Nephron progenitor cell (in vitro differentiated cells): ENCODE data around the gene NKX2-1.

ENCODE experiments used
- DNase-seq: peaks from one replicate; pipeline ENCODE4 v3.0.0; 2021
- H3K27ac Mint-ChIP-seq: 2 replicates; pipeline ENCODE4 v1.8.0; 2021; ENCODE audit warnings: mild to moderate bottlenecking, moderate library complexity, mixed read lengths
- H3K27me3 Mint-ChIP-seq: 2 replicates; pipeline ENCODE4 v1.8.0; 2021; ENCODE audit warnings: mild to moderate bottlenecking, low read depth, mixed read lengths; ENCODE audit not compliant: poor library complexity
- H3K36me3 Mint-ChIP-seq: 2 replicates; pipeline ENCODE4 v1.8.0; 2021; ENCODE audit warnings: low read depth, mixed read lengths
- H3K4me1 Mint-ChIP-seq: 2 replicates; pipeline ENCODE4 v1.8.0; 2021; ENCODE audit warnings: mixed read lengths
- H3K4me3 Mint-ChIP-seq: 2 replicates; pipeline ENCODE4 v1.8.0; 2021; ENCODE audit warnings: mild to moderate bottlenecking, moderate library complexity, mixed read lengths
- H3K9me3 Mint-ChIP-seq: 2 replicates; pipeline ENCODE4 v1.8.0; 2021; ENCODE audit warnings: mild to moderate bottlenecking, moderate library complexity, mixed read lengths
- TF ChIP-seq, protein P1 (sequence below): fragments of 200-600 bp; sonication (generic); IDR thresholded peaks from 2 replicates; pipeline ENCODE4 v1.5.0; 2021; ENCODE audit warnings: antibody characterized with exemption

Gene NKX2-1

GRCh38 chr14:36502558-36503508, 17.2 kb downstream of the NKX2-1 start:
- no peak overlapping the region for H3K27ac Mint-ChIP-seq
- H3K9me3 Mint-ChIP-seq: peaks cover 3% of the 10 kb centered on the region
- TF ChIP-seq, protein P1, sequence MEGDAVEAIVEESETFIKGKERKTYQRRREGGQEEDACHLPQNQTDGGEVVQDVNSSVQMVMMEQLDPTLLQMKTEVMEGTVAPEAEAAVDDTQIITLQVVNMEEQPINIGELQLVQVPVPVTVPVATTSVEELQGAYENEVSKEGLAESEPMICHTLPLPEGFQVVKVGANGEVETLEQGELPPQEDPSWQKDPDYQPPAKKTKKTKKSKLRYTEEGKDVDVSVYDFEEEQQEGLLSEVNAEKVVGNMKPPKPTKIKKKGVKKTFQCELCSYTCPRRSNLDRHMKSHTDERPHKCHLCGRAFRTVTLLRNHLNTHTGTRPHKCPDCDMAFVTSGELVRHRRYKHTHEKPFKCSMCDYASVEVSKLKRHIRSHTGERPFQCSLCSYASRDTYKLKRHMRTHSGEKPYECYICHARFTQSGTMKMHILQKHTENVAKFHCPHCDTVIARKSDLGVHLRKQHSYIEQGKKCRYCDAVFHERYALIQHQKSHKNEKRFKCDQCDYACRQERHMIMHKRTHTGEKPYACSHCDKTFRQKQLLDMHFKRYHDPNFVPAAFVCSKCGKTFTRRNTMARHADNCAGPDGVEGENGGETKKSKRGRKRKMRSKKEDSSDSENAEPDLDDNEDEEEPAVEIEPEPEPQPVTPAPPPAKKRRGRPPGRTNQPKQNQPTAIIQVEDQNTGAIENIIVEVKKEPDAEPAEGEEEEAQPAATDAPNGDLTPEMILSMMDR: no peak
- H3K4me3 Mint-ChIP-seq: no peak overlapping the region
- peaks cover 4% of the 10 kb centered on the region for H3K4me1 Mint-ChIP-seq
- no peaks in the 10 kb centered on the region for H3K36me3 Mint-ChIP-seq
- no peak for DNase-seq
- peaks cover 99% of the 10 kb centered on the region for H3K27me3 Mint-ChIP-seq

GRCh38 chr14:36498938-36499337, 21.1 kb downstream of the NKX2-1 start:
- Mint-ChIP-seq H3K4me1 (peaks cover 4% of the 10 kb centered on the region), H3K36me3 (no peaks in the 10 kb centered on the region), H3K27me3 (peaks cover 99% of the 10 kb centered on the region), H3K27ac (no peak overlapping the region), H3K9me3 (no peaks in the 10 kb centered on the region), H3K4me3 (no peak overlapping the region)
- DNase-seq: no peak
- TF ChIP-seq, protein P1: no peak

DNA sequence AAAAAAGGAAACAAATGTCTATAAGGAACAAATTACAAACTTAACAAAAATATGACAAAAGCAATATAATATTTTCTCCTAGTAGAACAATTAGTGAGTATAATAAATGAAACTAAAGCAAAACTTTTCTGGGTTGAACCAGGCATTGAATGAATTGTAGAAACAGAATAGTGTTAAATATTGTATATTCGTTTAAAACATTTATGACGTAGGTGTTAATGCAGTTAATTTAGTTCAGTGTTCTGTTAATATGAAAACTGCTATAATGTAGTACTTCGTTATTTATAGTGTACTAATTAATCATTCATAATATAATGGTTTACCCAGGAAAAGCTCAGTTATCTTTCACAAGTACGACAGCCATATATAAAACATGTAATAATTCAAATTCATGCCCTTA, 23.7 kb downstream of the NKX2-1 start:
- no peaks in the 10 kb centered on the region for H3K4me1 Mint-ChIP-seq
- H3K4me3 Mint-ChIP-seq: no peak overlapping the region
- H3K27me3 Mint-ChIP-seq: peaks cover 99% of the 10 kb centered on the region
- no peaks in the 10 kb centered on the region for H3K9me3 Mint-ChIP-seq
- no peaks in the 10 kb centered on the region for H3K36me3 Mint-ChIP-seq
- DNase-seq: no peak
- H3K27ac Mint-ChIP-seq: no peak overlapping the region
- TF ChIP-seq, protein P1: no peak

- Mint-ChIP-seq H3K27me3 (peaks cover 99% of the 10 kb centered on the region), H3K4me1 (no peaks in the 10 kb centered on the region)
Observed at GRCh38 chr14:36495666-36496065, 24.4 kb downstream of the NKX2-1 start.

GRCh38 chr14:36493761-36494160, 26.3 kb downstream of the NKX2-1 start:
- Mint-ChIP-seq H3K4me3 (no peak overlapping the region), H3K27ac (no peak overlapping the region), H3K27me3 (peaks cover 96% of the 10 kb centered on the region), H3K4me1 (no peaks in the 10 kb centered on the region), H3K9me3 (no peaks in the 10 kb centered on the region), H3K36me3 (no peaks in the 10 kb centered on the region)
- TF ChIP-seq, protein P1: no peak
- DNase-seq: no peak

More at GRCh38 chr14:36495666-36496065, 24.4 kb downstream of the NKX2-1 start:
- H3K4me3 Mint-ChIP-seq: no peak overlapping the region
- H3K36me3 Mint-ChIP-seq: no peaks in the 10 kb centered on the region
- DNase-seq: no peak
- no peaks in the 10 kb centered on the region for H3K9me3 Mint-ChIP-seq
- TF ChIP-seq, protein P1: no peak
- no peak overlapping the region for H3K27ac Mint-ChIP-seq

GRCh38 chr14:36485773-36486172, 34.3 kb downstream of the NKX2-1 start:
- TF ChIP-seq, protein P1: no peak
- H3K9me3 Mint-ChIP-seq: no peaks in the 10 kb centered on the region
- H3K27ac Mint-ChIP-seq: no peak overlapping the region
- no peak for DNase-seq
- no peaks in the 10 kb centered on the region for H3K4me1 Mint-ChIP-seq
- peaks cover 86% of the 10 kb centered on the region for H3K27me3 Mint-ChIP-seq
- no peak overlapping the region for H3K4me3 Mint-ChIP-seq
- H3K36me3 Mint-ChIP-seq: no peaks in the 10 kb centered on the region
